DMS153 (cell line): ENCODE results near the gene JAKMIP1.
"Not testable (repeated sequence)": the region's sequence is repeated elsewhere in the genome, so short reads cannot be mapped to it uniquely, and the experiment has no call there.

Source experiments
- DNase-seq: peaks from one replicate; lab custom pipeline; 2025; lab: John Stamatoyannopoulos, UW

JAKMIP1 gene

DNA sequence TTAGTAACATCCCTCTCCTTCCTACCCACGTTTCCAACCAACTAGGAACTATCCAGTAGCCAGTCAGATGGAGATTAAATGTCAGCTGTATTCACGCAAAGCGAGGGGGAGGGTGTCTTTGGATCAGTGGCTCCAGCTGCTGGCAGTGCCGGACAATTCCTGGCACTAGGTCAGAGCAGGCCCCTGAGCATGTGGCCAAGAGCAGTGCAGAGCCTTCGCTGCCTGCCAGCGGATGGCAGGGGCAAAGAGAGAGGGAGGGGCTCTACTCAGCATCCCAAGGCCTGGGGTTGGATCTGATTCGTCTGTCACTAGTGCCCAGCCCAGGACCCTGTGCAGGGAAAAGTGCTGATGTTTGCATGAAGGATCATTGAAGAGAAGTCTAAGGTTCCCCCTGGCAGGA, 28.7 kb upstream of the JAKMIP1 start:
- DNase-seq: peak; percentile 6

DNA sequence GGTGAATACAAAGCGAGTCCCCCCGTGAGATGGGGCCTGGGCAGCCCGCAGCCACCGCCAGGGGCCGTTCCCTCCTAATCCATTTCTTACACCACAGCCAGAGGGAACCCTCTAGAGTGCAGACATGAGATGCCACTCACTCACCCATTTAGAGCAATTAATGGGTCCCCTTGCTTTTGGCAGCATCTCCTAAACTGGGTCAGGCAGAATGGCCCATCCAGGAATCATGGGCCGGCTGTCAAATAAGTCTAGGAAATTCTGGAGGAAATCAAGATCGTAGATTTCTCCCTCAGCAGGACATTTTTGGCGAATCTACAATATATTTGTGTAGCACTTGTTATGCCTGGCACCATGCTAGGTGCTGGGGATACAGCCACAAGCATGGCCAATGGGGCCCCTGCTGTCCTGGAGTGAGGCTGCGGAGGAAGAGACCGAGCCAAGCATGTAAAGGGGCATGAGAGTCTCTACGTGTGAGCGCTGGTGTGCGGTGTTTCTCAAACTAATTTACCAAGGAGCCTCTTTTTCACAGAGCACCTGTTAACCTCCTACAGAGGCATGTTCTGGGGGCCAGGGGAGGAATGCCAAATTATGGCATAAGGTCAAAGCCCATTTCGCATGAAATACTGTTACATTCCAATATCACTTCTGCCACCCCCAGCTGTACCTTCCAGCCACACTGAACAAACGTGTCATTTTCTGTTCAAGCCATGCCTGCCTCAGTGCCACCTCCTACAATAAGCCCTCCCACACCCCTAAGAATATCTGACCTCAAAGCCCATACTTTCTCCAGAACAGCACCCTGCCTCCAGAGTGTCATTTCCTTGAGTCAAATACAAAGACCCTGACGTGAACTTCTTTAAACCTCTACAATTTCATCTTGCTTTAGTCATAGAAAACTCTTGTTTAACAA, 28.1 kb upstream of the JAKMIP1 start:
- DNase-seq: no peak

DNA sequence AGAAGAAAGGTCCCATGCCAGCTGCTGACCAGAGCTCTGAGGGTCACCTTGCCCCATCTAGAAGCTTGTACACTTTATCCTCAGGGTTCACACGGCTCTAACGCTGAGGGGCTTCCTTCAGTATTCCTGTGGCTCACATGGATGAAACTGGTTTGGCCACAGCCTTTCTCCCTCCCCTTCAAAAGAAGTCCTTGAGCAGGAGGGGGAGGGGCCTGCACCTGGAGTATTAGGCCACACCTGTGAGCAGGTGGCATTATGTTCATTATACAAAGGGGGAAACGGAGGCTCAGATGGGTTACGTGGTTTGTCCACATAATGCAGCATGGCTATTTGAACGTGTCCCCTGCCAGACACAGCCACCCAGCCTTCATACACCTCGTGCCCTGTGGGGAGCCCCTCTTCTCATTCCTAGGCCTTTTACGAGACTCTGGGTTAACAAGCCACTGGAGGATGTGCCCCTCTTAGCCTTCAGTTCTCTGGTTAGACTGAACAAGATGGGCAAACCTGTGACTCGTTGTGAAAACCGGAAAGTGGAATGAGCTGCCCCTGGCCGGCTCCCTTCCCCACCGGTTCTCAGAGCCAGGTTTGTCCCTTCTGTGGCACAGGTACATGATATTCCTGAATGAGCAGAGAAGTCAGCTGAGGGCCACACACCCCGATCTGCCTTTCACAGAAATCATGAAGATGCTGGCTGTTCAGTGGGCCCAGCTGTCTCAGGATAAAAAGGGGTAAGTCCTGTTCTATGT, 27.2 kb upstream of the JAKMIP1 start:
- DNase-seq: no peak

DNA sequence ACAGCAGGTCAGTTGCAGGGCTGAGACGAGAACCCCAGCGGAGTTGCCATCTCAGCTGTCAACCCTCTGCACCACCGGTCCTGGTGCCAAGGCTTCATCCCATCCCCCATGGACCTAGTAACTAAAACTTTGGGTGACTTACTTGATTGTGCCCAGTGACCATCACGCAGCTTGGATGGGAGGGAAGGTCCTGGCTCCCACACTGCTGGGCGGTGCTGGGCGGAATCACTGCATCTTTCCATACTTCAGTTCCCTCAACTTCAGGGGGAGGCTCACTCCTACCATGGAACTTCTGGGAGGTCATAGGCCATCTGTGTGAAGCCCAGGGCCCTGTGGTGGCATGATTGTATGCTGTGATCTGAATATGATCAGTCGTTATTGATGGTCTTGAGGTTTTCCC, 26.2 kb upstream of the JAKMIP1 start:
- DNase-seq: no peak

DNA sequence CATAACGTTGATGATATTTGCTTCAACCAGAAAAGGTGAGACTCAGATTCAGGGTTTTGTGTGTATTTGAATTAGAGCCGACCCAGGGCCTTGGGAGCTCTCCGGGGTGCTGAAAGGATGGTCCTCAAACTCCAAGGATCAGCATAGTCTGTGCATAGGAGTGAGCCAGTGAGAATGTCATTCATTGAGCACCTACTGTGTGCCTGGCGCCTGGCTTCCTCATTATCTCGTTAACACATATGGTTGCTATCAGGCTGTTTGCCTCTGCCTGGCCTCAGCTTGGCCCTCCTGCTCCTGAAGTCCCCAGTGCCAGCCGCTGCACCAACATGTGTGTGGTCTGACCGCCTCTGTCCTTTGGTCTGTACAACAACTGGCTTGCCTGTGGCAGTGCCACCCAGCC, 25.1 kb upstream of the JAKMIP1 start:
- no peak for DNase-seq

DNA sequence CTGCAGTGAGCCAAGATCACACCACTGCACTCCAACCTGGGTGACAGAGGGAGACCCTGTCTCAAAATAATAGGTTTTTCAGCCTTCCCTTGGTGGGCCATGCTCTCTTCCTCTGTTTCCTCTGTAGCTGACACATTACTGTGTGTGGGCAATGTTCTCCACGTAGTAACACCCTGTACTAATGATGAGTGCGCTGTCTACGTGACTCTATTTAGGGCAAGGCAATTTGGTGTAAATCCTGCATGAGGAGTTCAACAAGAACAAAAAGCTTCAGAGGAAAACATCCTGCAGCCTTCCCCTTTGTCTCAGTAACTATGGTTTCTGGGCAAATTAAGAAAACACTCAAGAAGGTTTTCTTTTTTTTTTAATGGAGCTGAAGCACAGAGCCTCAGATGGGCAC, 24.4 kb upstream of the JAKMIP1 start:
- no peak for DNase-seq

DNA sequence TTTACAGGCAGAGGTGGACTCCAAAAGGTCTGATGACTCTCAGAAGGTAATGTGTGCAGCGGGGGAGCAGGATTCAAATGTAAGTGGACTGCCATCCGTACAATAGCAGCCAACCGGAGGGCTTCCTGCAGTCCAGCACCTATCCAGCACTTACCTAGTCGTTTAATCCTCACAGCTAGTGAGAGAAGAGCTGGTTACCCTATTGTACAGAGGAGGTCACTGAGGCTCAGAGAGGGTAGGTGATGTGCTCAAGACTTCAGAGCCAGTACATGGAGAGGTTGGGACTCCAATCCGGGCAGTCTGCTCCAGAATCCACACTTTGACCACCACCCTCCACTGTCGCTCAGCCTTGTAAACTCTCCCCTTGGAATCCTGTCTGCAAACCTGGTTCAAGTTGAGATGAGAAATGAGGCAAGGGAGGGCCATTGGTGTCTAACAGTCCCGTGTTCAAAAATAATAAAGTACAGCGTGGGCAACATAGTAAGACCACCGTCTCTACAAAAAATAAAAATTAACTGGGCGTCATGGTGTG, 22.5 kb upstream of the JAKMIP1 start:
- DNase-seq: peak; percentile 18

DNA sequence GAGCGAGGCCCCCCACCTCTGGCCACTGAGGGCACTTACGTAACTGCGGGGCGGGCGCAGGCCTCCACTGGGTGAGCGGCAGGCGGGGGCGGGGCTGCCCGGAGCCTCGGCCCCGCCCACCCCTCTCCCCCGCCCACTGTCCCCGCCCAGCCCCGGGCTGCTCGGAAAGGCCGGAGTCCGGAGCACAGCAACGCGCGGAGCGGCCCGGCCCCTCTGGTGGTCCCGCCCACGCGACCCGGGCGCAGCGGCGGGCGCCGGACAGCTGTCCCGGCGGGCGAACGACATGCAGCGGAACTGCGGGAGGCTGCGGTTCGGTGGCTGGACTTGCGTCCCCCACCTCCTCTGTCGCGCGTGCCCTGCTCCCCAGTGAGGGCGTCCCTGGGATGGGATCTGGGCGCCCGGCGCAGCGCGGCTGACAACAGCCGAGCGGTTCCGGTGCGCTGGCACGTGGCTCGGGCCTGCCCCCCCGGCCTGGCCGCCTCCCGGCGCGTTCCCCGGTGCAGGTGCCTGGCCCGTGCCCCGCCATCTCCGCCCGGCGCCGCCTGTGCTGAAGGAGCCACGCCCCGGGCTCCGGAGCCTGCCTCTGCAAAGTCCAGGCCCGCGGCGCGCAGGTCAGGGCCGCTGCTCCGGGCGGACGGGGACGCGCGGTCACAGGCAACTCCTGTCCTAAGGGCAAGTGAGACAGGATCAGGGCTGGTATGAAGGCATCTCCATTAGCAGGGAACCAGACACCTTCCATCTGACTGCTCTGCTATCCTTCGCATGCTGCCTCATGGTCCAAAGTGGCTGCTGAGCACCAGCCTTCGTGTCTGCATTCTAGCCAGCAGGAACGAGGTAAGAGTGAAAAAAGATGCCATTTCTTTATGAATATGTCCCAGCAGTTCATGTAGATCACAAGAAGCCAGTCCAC, 21.8 kb upstream of the JAKMIP1 start:
- DNase-seq: no peak

DNA sequence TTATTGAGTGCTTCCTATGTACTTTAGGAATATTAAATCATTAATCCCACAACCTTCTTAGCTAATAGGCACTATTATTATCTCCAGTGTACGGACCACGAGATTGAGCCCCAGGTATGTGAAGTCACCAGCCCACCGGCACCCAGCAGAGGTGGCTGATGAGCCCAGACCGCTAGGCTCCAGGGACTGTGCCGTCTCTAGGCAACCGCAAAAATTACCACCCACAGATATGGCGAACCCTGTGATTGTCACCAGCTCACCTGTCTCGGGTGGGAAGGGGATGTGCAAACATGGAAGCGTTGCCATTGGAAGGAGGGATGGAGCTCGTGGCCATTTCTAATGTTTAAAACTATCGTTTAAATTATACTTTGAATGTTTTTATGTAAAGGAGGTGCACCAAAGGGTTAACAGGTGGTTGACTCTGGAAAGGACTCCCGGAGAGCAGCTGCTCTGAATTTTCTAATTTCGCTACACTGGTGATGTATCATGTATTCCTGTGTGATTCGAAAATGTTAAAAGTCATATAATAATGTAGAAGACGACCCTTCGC, 21.0 kb upstream of the JAKMIP1 start:
- DNase-seq: no peak

DNA sequence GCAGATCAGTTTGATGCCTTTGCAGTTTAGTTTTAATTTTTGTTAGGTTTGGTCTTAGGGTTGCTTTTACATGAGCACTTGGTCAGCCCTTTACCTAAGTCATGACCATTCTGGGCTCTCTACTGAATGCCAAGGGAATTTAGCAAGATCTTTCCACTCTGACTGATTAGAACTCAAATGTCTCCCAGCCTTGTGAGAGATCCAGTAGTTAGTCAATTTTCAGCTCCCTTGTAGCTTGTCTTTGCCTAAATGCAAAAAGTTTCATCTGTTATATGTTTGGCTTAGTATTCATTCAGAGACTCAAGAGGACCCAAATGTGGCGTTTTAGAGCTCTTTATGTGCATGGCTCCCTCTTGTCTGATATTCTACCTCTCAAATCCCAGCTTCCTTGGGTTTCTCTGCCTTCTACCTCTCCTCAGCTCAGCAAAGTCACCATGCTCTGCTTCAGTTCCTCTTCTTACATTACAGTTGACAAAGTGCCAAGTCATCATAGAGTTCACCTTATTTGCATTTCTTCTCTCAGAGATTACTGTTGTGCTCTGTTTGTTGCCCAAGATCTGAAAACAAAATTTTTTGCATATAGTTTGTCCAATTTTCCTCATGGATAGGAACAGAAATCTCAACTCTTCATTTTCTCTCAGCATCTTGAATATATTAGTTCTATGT, 17.5 kb upstream of the JAKMIP1 start:
- DNase-seq: no peak

DNA sequence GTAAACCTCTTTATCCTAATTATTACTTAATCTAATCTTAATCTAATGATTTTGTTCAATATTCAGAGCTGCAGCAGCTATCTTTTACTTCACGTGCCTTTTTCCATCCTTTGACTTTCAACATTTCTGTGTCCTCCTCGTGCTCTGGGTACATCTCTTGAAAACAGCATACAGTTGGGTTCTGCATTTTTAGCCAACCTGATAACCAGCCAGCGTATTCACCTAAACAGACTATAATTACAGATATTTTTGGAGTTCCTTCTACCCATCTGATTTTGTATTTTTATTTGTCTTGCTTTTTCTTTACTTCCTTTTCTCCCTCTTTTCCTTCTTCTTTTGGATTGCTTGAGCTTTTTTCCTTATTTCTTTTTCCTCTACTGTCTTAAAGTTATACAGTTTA, 16.2 kb upstream of the JAKMIP1 start:
- DNase-seq: no peak

DNA sequence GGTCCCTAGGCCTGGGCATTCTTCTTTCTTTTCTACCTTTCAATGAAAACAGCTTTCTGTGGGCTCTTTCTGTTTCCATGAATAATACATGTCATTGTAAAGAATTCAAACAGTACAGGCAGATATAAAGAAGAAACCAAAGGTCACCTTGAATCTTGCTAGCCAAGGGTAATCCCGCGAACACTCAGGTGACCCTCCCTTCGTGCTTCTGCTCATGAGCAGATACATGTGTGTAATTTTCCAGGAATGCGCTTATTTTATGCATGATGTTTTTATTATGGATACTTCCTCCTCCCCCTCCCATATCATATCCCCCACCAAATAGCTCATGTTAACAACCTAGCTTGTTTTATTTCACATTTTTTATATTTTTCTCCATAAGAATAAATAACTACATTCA, 9.6 kb upstream of the JAKMIP1 start:
- DNase-seq: no peak

DNA sequence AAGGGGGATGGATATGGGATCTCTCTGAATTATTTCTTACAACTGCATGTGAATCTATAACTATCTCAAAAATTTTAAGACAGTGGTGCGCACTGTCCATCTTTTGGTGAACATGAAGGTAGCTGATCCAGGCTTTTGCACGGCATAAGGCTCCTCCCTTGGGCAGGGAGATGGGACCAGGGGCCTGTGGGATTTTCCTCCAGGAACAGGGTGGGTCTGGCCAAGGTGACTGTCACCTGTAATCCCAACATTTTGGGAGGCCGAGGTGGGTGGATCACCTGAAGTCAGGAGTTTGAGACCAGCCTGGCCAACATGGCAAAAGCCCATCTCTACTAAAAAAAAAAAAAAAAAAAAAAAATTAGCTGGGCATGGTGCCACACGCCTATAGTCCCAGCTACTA, 8.9 kb upstream of the JAKMIP1 start:
- not testable (repeated sequence) for DNase-seq

DNA sequence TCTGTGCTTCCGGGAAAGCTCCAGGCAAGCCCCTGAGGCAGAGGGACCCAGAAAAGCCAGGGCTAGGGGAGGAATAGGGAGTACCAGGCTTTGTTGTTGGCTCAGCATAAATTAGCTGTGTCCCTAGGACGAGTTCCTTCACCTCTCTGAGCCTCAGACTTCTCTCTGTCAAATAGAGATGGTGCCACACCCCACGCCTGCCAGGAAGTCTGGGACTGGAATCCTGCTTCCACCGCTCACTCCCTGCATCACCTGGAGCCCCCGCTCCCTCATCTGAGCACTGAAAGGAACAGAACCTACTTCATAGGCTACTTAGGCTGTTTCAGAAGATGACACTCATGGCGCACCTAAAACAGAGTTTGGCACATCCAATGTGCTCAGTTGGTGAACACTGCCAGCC, 8.1 kb upstream of the JAKMIP1 start:
- no peak for DNase-seq

DNA sequence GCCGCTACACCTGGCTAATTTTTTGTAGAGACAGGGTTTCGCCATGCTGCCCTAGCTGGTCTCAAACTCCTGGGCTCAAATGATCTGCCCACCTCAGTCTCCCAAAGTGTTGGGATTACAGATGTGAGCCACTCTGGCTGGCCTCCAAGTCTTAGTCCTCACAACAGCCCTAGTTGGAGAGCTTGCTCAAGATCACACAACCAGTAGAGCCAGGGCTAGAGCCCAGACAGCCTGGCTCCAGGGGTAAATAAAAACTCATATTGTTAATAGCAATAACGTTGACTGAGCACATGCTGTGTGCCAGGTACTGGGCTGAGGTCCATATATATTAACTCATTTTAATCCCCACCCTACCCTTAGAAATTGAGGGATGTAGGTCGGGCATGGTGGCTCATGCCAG, 7.3 kb upstream of the JAKMIP1 start:
- no peak for DNase-seq

DNA sequence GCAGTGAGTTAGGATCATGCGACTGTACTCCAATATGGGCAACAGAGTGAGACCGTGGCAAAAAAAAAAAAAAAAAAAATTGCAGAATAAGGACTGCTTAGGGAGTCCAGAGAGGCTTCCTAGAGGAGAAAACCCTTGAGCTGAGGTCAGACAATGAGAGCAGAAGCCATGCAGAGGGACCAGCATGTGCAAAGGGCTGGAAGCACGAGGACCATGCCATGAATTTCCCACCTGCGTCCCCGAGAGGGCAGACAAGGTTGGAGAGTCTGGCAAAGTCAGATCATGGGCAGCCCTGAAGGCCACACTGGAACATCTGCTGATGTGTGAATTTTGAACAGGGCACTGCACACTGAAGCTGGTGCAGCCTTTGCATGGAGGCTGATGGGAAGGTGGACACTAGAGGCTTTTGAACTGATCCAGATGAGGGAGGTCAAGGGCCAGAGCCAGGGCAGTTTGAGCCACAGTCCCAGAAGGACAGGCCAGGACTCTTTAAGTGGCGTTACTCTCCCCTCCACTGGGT, 6.5 kb upstream of the JAKMIP1 start:
- no peak for DNase-seq

DNA sequence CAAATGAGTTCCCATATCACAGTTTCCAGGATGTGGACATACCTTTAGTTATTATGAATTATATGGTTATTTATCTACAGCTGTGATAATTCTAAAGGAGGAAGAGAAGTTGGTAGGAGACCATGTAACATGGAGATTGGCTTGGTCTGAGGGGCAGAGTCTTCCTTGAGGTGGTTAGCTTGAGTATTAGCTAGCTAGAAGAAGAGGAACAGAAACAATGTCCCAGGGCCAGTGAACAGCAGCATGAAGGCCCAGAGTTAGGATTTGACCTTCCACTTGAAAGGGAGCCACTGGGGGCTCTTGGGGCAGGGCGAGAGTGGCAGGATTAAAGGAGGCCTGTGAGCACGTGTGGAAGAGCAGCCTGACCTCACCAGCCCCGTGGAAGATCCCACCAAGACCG, 5.6 kb upstream of the JAKMIP1 start:
- DNase-seq: no peak

DNA sequence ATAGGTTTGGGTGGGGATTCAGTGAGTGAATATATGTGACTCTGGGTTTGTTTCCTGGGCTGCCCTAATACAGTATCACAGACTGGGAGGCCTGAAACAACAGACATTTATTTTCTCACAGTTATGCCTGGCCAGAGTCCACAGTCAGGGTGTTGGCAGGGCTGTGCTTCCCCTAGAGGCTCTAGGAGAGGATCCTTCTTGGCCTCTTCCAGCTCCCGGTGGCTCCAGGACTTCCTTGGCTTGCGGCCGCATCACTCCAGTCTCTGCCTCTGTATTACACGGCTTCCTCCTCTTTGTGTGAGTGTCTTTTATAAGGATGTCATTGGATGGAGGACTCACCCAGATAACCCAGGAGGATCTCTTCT, 5.2 kb upstream of the JAKMIP1 start:
- no peak for DNase-seq

DNA sequence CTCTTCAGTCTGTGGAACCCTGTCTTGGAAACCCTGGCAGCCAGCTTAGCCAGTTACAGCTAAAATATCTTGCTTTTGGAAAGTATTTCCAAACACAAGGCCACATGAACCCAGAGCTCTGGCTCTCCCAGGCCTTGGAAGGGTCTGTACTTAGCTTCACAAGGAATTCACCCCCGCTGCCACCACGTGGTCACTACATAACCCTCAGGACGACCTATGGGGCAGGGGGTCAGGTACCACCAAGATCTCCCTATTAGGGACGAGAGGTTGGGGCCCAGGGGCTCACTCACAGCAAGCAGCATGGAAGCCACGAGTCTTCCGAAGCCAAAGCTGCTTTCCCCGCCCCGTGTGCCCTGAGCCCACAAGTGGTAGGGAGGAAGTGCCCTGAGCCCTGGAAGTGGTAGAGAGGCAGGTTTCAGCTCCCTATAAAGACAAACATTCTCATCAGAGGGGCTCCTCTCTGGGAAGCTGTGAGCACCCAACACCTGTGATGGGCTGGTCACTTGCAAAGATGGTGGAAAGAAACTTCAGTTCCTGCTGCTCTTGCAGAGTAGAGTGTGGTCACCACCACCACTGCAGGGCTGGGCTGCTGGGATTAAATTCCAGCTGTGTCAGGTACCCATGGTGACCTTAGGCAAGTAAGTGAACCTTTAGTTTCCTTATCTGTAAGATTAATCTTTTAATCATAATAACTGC, 4.7 kb upstream of the JAKMIP1 start:
- DNase-seq: no peak

DNA sequence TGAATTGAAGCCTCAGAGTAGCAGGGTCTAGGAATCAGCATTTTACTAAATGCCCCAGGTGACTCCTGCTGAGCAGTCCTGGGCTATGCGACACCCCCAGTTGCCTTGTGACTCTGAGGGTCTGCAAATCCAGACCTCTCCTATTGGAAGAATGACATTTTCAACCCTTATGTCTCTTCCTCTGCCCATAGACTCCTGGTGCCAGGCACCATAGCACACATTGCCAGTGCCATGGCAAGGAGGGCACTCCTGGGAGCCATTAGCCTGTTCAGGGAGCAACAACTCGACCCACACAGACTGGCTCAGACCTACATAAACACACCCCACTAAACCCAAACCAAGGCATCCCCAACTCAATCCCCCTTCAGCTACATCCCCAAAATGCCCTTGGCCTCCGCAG, 3.7 kb upstream of the JAKMIP1 start:
- no peak for DNase-seq
